NCI-H748 (cell line): Measurements from ENCODE around the gene TMEM266.

Source experiments
- DNase-seq: peaks from one replicate; lab custom pipeline; 2025; ENCODE audit not compliant: unreplicated experiment; lab: John Stamatoyannopoulos, UW

Gene TMEM266

DNA sequence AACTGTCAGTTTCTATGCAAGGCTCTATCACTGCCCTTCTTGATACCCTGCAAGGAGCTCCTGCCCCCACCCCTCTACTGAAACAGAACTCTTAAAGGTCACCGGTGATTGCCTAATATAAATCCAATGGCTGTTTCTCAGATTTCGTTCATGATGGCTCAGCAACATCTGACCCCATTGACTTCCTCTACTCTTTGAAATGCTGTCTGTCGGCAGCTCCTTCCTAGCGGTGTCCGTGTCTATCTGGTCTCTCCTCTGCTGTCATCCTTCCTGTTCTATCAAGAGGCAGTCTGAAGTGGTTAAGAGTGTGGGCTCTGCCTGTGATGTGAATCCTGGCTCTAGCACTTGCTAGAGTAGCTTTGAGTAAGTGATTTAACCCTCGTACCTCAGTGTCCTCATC, 5.5 kb downstream of the TMEM266 start:
- DNase-seq = no peak

GRCh38 chr15:76065793-76066192, 6.0 kb downstream of the TMEM266 start:
- DNase-seq = no peak

- DNase-seq = no peak
Observed at GRCh38 chr15:76070192-76070591, 10.4 kb downstream of the TMEM266 start.

GRCh38 chr15:76070921-76071635, 11.3 kb downstream of the TMEM266 start:
- DNase-seq = no peak

- no peak for DNase-seq
Observed at GRCh38 chr15:76071806-76072205, 12.0 kb downstream of the TMEM266 start.

- peak; percentile 1 for DNase-seq
Observed at GRCh38 chr15:76073554-76073953, 13.8 kb downstream of the TMEM266 start.

DNA sequence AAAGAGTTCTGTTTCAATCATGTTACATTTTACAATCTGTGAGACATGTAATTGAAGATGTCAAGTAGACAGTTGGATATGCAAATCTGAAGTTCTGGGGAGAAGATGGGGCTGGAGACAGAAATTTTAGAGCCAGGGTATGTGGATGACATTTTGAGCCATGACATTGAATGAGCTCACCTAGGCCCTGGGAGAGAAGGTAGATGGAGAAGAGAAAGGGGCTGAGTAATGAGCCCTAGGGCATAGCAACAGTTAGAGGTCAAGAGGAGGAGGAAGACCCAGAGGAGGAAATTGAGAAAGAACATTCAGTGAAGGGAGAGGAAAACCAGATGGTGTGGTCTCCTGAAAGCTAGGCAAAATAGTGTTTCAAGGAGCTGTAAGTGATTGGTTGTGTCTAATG, 15.3 kb downstream of the TMEM266 start:
- no peak for DNase-seq

DNA sequence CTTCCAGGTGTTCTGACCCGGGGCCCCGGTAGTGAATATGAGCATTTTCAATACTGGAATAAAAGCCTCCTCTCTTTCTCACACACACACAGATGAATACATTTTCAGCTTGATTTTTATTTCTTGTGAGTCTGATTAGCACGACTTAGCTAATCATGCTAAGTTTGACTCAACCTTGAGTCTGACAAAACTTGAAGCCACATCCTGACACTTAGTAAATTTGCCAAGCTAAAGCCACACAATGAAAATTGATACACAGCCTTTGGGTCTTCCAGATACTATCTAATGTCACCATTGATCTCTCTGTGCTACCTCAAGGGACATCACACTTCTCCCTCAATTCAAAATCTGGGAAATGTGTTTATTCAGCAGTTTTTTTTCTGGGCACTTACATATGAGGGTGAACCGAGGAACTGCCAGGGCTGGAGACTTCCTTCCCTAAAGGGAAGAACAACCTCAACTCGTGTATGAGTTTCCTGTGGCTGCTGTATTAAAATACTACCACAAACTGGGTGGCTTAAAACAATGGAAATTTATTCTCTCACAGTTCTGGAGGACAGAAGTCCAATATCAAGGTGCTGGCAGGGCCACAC, 18.6 kb downstream of the TMEM266 start:
- no peak for DNase-seq

GRCh38 chr15:76084256-76084655, 24.5 kb downstream of the TMEM266 start:
- DNase-seq = no peak

DNA sequence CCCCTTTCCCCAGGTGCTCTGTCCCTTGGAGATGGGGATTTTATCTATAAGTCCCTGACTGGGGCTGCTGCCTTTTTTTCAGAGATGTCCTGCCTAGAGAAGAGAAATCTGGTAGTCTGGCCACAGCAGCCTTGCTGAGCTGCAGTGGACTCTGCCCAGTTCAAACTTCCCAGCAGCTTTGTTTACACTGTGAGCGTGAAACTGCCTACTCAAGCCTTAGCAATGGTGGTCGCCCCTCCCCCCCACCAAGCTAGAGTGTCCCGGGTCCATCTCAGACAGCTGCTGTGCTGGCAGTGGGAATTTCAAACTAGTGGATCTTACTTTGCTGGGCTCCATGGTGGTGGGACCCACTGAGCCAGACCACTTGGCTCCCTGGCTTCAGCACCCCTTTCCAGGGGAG, 38.9 kb downstream of the TMEM266 start:
- no peak for DNase-seq

- DNase-seq = no peak
Observed at GRCh38 chr15:76099388-76099787, 39.6 kb downstream of the TMEM266 start.

DNA sequence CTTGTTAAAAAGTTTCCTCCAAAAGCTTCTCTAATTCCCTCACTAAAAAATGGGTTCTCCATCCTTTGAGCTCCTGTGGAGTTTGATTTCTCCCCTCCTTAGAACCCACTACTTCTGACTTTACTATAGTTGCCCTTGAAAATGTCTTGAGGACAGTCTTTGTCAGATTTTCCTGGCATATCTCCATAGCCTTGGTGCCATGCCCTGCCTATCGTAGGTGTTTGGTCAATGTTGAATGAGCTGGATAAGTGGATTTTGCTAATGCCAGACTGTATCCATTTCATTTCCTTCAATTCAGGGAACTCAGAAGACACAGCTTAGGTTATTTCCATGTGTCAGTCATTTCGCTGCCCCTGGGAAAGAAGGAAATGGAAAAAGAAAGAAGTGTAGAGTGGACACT, 40.6 kb downstream of the TMEM266 start:
- no peak for DNase-seq

- no peak for DNase-seq
Observed at GRCh38 chr15:76101655-76102054, 41.9 kb downstream of the TMEM266 start.

- DNase-seq = no peak
Observed at GRCh38 chr15:76105391-76105790, 45.6 kb downstream of the TMEM266 start.

DNA sequence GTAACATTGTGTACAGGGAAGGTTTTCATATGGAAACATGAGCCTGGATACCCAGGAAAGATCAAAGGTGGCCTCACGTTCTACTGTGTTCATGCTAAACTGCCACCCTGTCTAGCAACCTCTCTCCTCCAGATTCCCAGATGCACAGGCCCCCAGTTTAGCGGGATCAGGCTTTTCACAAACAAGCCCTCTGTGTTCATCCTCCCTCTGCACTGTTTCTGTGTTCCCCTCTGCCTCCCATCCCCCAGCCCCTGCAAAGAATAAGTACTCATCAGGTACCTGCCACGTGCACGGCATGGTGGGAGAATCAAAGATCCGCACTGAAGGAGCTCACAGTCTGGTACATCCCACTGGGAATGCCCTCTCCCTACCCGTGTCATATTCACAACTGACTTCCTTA, 46.1 kb downstream of the TMEM266 start:
- no peak for DNase-seq

GRCh38 chr15:76107169-76107568, 47.4 kb downstream of the TMEM266 start:
- DNase-seq = no peak

- DNase-seq = no peak
Observed at GRCh38 chr15:76108021-76108723, 48.4 kb downstream of the TMEM266 start.

GRCh38 chr15:76109046-76109445, 49.3 kb downstream of the TMEM266 start:
- no peak for DNase-seq

DNA sequence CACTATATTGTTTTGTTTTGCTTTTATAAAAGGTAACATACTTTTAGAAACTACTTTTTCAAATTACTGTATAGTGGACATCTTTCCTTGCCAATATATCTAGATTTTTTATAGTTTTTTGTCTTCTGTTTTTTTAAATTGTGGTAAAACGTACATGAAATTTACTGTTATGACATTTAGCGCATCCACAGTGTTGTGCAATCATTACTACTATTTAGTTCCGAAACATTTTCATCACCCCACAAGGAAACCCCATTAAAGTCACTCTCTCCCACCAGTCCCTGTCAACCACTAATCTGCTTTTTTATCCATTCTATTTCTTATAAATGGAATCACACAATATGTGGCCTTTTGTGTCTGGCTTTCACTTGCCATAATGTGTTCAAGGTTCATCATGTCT, 54.8 kb downstream of the TMEM266 start:
- no peak for DNase-seq

DNA sequence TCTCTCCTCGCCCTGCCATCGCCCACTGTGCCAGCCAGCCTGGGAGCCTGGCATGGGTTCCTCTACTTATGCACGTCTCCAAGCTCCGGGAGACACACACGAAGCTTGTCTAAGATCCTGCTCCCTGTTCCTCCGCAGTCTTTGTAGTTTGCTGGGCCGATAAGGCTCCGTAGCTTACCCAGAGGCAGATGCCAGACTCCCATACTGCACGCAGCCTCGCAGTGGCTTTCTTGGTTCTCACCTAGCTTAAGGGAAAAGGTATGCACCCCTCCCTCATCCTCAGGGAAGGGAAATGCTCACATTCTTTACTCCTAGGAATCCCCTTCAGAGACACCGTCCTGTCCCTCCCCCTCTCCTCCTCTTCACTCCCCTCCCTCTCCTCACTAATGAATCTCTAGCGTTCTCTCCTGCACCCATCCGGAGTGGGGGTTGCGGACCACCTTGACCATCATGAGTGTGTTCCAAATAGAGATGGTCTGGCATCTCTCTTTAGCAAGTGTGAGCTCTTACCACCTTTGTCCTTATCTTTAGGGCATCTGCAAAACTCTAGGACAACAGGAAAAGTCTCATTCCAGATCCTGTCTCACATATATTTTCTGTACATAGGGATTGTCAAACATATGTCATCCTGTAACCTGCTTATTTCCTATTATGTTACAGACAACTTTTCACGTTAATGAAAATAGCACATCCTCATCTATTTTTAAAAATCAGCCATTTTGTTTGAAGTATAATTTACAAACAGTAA, 56.5 kb downstream of the TMEM266 start:
- no peak for DNase-seq

- no peak for DNase-seq
Observed at GRCh38 chr15:76117181-76117580, 57.4 kb downstream of the TMEM266 start.

DNA sequence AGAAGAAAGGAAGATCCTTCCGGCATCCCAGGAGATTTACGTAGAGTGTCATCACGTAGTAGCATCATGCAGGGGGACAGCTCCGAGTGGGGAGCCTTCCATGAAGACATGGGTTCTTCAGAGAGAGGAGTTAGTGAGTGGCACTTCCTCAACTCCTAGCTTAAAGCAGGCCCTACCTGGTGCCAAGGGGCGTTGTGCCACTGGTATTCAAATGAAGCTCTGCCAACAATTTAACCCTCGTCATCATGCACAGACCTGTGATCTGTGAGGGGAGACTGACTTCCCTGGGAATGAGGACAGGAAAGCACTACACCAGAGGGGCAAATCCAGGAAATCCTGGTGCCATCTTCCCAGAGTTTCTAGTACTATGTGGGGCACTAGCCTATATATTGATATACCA, 59.0 kb downstream of the TMEM266 start:
- DNase-seq = no peak
